Suprapubic skin (tissue), 3 donors: ENCODE results near the gene AGPS.

Source experiments
- EP300 ChIP-seq: sonication (generic); formaldehyde crosslinking; IDR thresholded peaks from one replicate; pipeline ENCODE4 v1.6.1; 2017; ENCODE audit warnings: antibody characterized with exemption
- TF ChIP-seq, protein P1 (sequence below), 2 donors: fragments of 200-600 bp in 1 of 2; fragments of 450-650 bp in 1 of 2; sonication (generic) in 1 of 2; IDR thresholded peaks; one replicate each; pipeline ENCODE4 v1.5.1; 2016 to 2019; ENCODE audit warnings: antibody characterized with exemption in 2 of 2, mild to moderate bottlenecking in 1 of 2, moderate library complexity in 1 of 2

DNA sequence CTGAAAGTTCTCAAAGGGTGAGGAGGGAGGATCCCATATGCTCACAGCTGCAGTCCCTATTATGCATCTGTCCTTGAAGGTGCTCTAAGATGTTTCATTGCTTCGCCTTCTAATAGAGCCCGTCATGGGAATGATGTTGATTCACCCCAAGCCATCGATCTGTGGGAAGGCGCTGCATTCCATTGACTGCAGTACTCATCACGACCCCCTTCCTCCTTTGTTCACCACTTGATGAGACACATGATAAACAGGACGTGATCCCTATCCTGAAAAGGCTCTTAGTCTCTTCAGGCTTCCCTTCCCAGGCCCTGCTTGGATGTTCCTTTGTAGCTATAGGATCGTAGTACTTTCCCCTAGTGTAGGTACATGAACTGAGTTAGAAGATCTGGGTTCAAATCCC, 181.8 kb downstream of the AGPS start:
- TF ChIP-seq EP300 = no peak
- TF ChIP-seq, protein P1, sequence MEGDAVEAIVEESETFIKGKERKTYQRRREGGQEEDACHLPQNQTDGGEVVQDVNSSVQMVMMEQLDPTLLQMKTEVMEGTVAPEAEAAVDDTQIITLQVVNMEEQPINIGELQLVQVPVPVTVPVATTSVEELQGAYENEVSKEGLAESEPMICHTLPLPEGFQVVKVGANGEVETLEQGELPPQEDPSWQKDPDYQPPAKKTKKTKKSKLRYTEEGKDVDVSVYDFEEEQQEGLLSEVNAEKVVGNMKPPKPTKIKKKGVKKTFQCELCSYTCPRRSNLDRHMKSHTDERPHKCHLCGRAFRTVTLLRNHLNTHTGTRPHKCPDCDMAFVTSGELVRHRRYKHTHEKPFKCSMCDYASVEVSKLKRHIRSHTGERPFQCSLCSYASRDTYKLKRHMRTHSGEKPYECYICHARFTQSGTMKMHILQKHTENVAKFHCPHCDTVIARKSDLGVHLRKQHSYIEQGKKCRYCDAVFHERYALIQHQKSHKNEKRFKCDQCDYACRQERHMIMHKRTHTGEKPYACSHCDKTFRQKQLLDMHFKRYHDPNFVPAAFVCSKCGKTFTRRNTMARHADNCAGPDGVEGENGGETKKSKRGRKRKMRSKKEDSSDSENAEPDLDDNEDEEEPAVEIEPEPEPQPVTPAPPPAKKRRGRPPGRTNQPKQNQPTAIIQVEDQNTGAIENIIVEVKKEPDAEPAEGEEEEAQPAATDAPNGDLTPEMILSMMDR (IDR thresholded peaks at IDR 0.05) = no peak
